HL-60 (cell line): ENCODE measurements around the gene NDUFV2.

ENCODE experiments used
- CTCF ChIP-seq: IDR thresholded peaks from one replicate; pipeline ENCODE4 v1.5.1; 2011; ENCODE audit warnings: low read length, control low read depth, inconsistent platforms; ENCODE audit not compliant: insufficient read depth
- GABPA ChIP-seq: IDR thresholded peaks from 2 replicates; pipeline ENCODE4 v1.6.1; 2012; ENCODE audit warnings: low read depth
- POLR2AphosphoS5 ChIP-seq: IDR thresholded peaks from 2 replicates; pipeline ENCODE4 v1.6.1; 2012; ENCODE audit warnings: low read depth
- SPI1 ChIP-seq: IDR thresholded peaks from 2 replicates; pipeline ENCODE4 v1.6.1; 2012; ENCODE audit warnings: low read depth, mild to moderate bottlenecking, borderline replicate concordance
- TF ChIP-seq, protein P1 (sequence below): IDR thresholded peaks from 2 replicates; pipeline ENCODE4 v1.6.1; 2012; ENCODE audit warnings: low read depth; ENCODE audit not compliant: insufficient replicate concordance

DNA sequence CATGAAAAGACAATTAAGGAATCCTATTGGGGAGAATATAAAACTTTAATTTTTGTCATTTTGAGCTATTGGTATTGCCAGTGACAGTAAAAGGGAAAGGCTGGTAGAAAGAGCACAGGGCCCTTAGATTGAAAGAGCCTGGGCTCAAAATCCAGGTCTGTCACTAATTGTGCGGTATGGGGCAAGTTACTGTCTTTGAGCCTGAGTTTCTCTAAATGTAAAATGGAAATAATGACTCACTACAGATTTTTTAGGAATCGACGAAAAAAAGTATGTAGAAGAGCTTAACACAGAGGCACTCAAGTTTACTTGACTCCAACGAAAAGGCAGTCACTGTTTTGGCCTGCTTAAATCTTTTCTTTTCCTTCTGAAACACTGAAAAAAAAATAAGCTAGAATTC is 7.0 kb downstream of the NDUFV2 start:
- TF ChIP-seq CTCF (no peak), POLR2AphosphoS5 (no peak), GABPA (no peak), SPI1 (no peak)
- TF ChIP-seq, protein P1, sequence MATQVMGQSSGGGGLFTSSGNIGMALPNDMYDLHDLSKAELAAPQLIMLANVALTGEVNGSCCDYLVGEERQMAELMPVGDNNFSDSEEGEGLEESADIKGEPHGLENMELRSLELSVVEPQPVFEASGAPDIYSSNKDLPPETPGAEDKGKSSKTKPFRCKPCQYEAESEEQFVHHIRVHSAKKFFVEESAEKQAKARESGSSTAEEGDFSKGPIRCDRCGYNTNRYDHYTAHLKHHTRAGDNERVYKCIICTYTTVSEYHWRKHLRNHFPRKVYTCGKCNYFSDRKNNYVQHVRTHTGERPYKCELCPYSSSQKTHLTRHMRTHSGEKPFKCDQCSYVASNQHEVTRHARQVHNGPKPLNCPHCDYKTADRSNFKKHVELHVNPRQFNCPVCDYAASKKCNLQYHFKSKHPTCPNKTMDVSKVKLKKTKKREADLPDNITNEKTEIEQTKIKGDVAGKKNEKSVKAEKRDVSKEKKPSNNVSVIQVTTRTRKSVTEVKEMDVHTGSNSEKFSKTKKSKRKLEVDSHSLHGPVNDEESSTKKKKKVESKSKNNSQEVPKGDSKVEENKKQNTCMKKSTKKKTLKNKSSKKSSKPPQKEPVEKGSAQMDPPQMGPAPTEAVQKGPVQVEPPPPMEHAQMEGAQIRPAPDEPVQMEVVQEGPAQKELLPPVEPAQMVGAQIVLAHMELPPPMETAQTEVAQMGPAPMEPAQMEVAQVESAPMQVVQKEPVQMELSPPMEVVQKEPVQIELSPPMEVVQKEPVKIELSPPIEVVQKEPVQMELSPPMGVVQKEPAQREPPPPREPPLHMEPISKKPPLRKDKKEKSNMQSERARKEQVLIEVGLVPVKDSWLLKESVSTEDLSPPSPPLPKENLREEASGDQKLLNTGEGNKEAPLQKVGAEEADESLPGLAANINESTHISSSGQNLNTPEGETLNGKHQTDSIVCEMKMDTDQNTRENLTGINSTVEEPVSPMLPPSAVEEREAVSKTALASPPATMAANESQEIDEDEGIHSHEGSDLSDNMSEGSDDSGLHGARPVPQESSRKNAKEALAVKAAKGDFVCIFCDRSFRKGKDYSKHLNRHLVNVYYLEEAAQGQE: no peak
